Measurements from ENCODE around the gene EGFL7.
A peak's percentile ranks its signal among the peaks of the same experiment; 100 is the strongest.

EGFL7 gene

DNA sequence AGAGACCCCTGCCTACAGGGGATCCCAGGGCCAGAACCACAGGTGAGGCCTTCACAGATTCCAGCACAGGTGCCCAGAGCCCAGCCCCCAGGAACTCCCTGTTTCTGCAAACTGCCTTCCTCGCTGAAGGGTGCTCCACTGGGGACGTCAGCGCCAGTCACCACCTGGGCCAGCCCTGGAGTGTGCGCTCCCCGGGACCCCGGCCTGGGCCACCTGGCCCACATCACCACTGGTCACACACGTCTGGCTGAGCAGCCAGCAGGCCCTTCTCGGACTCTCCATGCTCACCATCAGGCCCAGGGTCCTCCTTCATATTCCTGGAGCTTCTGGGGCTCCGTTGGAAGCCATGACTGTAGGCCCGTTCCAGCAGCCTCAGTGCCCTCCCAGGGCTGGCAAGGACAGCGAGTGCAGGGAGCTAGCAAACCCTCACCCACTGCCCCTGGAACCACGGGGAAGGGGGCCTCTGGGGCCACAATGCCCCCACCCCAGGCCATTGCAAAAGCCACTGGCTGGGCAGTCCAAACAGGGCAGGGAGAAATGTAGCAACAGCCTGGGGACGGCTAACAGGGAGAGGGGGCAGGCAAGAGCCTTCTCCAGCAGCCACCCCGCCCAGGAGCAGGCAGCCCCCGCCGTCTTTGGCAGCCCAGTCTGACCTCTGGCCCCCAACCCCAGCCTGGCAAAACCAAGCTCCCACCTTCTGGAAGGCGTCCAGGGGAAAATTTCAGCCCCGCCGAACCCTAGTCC, 23.2 kb downstream of the EGFL7 start:
- Histone ChIP-seq H3K27ac (peak overlapping the region; percentile 92), H3K9me3 (ENCODE audit: severe bottlenecking) (no peaks in the 10 kb centered on the region), H3K4me3 (ENCODE audit: low read depth, low read length) (peak overlapping the region; percentile 77), H3K36me3 (peaks cover 3% of the 10 kb centered on the region), H3K27me3 (ENCODE audit: insufficient read depth, low read depth, severe bottlenecking) (no peaks in the 10 kb centered on the region)
- TF ChIP-seq, protein P1, sequence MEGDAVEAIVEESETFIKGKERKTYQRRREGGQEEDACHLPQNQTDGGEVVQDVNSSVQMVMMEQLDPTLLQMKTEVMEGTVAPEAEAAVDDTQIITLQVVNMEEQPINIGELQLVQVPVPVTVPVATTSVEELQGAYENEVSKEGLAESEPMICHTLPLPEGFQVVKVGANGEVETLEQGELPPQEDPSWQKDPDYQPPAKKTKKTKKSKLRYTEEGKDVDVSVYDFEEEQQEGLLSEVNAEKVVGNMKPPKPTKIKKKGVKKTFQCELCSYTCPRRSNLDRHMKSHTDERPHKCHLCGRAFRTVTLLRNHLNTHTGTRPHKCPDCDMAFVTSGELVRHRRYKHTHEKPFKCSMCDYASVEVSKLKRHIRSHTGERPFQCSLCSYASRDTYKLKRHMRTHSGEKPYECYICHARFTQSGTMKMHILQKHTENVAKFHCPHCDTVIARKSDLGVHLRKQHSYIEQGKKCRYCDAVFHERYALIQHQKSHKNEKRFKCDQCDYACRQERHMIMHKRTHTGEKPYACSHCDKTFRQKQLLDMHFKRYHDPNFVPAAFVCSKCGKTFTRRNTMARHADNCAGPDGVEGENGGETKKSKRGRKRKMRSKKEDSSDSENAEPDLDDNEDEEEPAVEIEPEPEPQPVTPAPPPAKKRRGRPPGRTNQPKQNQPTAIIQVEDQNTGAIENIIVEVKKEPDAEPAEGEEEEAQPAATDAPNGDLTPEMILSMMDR (IDR thresholded peaks at IDR 0.05; ENCODE audit: low read depth, low read length), result no peak
- DNase-seq, result no peak

DNA sequence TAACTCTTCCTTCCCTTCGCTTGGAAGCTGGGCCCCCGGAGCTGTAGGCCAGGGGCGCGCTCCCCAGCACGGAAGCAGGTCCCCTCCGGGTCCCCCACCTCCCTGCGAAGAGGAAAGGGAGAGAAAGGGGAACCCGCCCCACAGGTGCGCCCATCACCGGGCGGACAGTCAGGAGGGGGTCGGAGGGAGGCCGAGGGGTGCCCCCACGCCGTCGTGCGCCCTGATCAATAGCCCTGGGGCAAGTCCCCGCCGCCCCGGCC, 23.7 kb downstream of the EGFL7 start:
- no peaks in the 10 kb centered on the region for H3K27me3 ChIP-seq (ENCODE audit: insufficient read depth, low read depth, severe bottlenecking)
- H3K36me3 ChIP-seq, result peaks cover 3% of the 10 kb centered on the region
- peak overlapping the region; percentile 77 for H3K4me3 ChIP-seq (ENCODE audit: low read depth, low read length)
- H3K27ac ChIP-seq, result peak overlapping the region; percentile 92
- TF ChIP-seq, protein P1 (IDR thresholded peaks at IDR 0.05; ENCODE audit: low read depth, low read length), result no peak
- no peaks in the 10 kb centered on the region for H3K9me3 ChIP-seq (ENCODE audit: severe bottlenecking)
- no peak for DNase-seq

DNA sequence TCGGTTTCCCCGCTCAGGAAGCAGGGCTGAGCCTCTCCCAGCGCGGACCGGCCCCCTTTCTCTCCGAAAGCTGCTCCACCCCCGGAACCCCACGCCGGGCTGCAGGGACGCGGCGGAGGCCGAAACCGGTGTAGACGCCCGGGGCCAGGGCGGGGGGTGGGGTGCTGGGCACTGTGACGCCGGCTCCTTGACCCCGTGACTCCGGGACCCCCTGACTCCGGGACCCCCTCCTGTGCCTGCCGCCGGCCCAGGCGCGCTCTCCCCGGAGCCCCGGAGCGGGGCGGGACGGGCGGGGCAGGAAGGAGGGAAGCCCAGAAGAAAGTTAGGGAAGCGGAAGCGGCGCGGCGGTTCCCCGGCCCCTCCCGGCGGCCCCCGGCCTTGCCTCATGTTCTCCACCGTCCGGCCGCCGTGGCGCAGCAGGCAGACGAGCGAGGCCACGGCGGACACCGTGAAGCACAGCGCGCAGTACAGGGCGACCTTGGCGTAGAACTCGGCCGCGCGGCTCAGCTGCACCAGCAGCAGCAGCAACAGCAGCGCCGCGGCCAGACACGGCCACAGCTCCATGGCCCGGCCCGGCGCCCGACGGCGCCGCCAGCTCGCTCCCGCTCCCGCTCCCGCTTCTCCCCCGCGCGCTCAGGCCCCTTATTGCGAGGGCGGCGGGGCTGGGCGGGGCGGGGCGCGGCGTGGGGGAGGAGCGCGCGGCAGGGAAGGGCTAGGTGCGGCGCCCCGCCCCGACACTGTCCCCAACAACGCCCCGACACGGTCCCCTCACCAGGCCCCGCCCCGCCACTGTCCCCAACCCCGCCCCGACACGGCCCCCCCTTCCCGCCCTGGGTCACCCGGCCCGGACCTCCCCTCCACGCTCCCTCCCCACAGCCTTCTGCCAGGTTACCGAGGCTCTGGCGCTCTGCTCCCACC, 24.3 kb downstream of the EGFL7 start, which contains the start of gene AGPAT2:
TSS of gene AGPAT2 (minus strand) at position 664 of the 918 bp plus-strand sequence. CDS start at position 564, 100 bp downstream.
- H3K9me3 ChIP-seq (ENCODE audit: severe bottlenecking), result no peaks in the 10 kb centered on the region
- peak within 1 kb of the TSS; percentile 92 for H3K27ac ChIP-seq
- peak; percentile 89 for DNase-seq
- H3K27me3 ChIP-seq (ENCODE audit: insufficient read depth, low read depth, severe bottlenecking), result no peaks in the 10 kb centered on the region
- H3K36me3 ChIP-seq, result peaks cover 3% of the 10 kb centered on the region
- TF ChIP-seq, protein P1 (IDR thresholded peaks at IDR 0.05; ENCODE audit: low read depth, low read length), result no peak
- peak within 1 kb of the TSS; percentile 77 for H3K4me3 ChIP-seq (ENCODE audit: low read depth, low read length)

DNA sequence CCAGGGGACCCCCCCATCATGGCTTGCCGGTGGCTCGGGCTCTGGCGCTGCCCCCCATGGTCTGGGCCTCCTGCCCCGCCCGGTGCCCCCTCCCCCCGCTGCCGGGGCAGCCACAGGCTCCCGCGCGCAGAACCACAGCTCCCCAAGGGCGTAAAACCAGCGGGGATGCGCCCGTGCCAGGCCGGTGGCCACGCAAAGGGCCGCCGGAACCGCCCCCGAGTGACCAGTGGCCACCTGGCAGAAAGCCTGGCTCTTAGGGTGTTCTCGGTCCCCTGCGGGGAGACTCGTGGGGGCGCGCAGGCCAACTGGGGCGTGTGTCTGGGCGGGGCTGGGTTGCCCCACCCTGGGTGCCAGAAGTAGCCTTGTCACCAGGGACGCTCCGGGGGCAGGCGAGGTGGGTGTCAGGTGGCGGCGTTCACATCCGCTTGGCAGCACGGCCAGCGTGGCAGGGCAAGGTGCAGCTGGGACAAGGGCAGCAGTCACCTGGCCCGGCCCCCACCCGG, 25.1 kb downstream of the EGFL7 start:
- Histone ChIP-seq H3K9me3 (ENCODE audit: severe bottlenecking) (no peaks in the 10 kb centered on the region), H3K27ac (peak overlapping the region; percentile 71), H3K4me3 (ENCODE audit: low read depth, low read length) (peak overlapping the region; percentile 35), H3K27me3 (ENCODE audit: insufficient read depth, low read depth, severe bottlenecking) (no peaks in the 10 kb centered on the region), H3K36me3 (peaks cover 3% of the 10 kb centered on the region)
- TF ChIP-seq, protein P1 (IDR thresholded peaks at IDR 0.05; ENCODE audit: low read depth, low read length), result no peak
- DNase-seq, result no peak

DNA sequence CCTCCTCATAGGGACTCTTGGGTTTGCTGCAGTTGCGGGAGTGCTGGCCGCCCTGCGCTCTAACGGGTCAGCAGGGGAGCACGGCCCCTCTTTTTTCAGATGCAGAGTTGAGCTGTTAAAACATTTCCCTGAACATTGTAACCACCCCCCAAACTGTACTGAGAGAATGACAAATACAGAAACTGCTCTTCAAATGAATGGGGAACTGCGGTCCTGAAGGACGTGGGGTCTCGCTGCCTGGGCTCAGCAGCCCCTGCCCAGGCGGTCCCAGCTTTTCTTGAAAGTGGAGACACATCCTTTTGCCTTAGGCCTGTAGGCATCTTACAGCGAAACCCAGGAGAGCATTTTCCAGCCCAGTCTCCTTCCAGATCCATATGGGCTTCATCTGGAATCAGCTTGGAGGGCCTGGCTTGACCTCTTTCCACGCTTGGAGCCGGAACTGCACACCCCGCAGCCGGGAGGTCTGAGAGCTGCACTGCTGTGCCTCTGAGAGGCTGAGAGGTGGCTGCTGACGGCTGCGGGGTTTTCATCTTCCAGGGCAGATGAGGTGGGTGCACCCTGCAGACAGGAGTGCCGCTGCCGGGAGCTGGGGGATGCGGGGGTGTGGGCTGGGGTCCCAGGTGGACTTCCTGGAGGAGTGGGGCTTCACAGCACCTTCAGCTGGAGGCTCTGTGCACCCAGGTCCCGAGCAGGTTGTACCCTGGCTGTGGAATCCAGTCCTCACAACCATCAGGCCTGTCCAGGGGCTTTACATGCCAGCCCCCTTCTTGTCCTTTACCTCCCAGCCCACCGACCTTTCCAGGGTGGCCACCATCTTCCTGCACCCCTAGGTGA, 25.8 kb downstream of the EGFL7 start:
- H3K4me3 ChIP-seq (ENCODE audit: low read depth, low read length), result no peak overlapping the region
- H3K36me3 ChIP-seq, result peaks cover 3% of the 10 kb centered on the region; the same call in 1 of the 2 replicates
- H3K9me3 ChIP-seq (ENCODE audit: severe bottlenecking), result no peaks in the 10 kb centered on the region
- H3K27me3 ChIP-seq (ENCODE audit: insufficient read depth, low read depth, severe bottlenecking), result no peaks in the 10 kb centered on the region
- TF ChIP-seq, protein P1 (IDR thresholded peaks at IDR 0.05; ENCODE audit: low read depth, low read length), result no peak
- DNase-seq, result peak; percentile 68
- H3K27ac ChIP-seq, result peak overlapping the region; percentile 71
